SU-DHL-6 (cell line): ENCODE data around the gene RAB3GAP2.

Experiments
- CTCF ChIP-seq: fragments of 200-600 bp; sonication (generic); IDR thresholded peaks from one replicate; pipeline ENCODE4 v1.5.1; 2017; ENCODE audit warnings: antibody characterized with exemption, mild to moderate bottlenecking, low read length, moderate library complexity; ENCODE audit not compliant: insufficient read depth, poor library complexity, severe bottlenecking
- EZH2phosphoT487 ChIP-seq: fragments of 200-600 bp; sonication (generic), shearing (Covaris generic); conservative IDR thresholded peaks from 2 replicates; pipeline ENCODE4 v1.6.1; 2018; ENCODE audit warnings: mild to moderate bottlenecking, antibody characterized with exemption, low read length, moderate library complexity, mixed read lengths

DNA sequence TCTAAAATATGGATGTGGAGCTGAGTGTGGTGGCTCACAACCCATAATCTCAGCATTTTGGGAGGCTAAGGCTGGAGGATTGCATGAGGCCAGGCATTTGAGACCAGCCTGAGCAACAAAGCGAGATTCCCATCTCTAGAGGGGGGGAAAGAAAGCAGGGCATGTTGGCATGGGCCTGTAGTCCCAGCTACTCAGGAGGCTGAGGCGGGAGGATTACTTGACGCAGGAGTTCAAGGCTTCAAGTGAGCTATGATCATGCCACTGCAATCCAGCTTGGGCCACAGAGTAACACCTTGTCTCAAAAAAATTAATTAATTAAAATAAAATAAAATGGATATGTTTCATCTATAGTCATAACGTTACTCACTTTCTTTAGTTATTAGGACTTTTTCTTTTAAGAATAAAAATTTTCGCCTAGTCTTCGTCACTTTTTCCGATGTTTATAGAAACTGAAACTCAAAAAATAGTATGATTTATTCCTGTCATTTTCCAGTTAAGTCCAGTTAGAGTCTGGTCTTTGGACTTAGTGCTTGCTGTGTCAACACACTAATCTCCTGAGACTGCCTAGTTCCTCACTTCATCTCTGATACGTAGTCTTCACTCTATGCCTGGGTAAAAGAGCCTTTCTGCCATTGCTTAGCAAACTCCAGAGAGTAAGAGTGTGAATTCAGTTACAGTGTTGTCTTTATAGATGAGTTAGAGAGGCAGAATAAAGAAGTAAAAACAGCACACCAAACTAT is 150.3 kb downstream of the RAB3GAP2 start:
- TF ChIP-seq CTCF (no peak), EZH2phosphoT487 (no peak)
